HG02610 (cell line): ENCODE results near the gene IGFBP5.

Source experiments
- ATAC-seq: cut with Tn5 transposase; IDR thresholded peaks from one replicate; pipeline ENCODE4 v1.9.1; 2021; ENCODE audit warnings: mild to moderate bottlenecking, moderate library complexity; ENCODE audit not compliant: unreplicated experiment

IGFBP5 gene

DNA sequence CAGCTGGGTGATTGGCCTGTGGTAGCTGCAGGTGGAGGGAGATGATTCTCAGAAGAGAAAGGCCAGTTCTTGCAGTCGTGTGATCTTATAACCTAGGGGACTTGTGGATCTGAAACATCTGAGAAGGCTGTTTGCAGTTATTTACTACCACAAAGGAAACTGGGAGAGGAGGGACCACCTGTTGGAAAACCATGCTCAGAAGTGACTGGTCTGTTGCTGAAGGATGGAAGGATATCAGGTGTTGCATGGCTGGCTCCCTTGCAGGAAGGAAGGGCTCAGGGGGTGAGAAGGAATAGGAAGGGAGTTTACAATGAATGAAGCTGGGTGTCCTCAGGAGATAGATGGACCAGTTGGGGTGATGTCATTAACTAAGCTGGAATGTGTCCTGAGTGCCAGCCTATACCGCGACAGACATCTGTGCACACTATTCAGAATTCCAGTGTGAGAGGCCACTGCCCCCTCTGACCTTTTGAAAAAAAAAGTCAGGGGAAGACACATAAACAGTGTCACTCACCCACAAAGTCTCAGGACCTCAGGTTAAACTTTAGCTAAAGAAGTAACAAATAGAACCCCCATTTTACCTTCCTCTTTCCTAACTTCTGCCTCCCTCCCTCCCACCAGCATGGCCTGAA is 44.6 kb downstream of the IGFBP5 start:
- ATAC-seq: no peak

DNA sequence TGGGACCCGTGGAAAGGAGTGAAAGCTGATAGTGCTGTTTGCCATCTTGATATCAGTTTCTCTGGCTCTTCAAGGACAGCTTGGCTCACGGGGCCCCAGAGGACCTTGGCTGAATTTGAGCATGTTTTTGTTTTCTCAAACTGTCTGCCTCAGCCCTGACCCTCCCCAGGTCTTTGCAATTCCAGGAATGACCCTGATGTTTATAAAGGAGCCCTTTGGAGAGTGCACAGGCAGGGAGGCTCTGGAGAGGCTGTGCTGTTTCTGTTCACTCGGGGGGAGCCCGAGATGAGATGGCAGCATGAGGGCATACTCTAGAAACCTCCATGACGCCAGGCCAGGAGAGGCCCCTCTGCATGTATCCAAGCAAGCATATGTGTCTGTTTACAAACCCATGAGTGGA is 45.8 kb downstream of the IGFBP5 start:
- no peak for ATAC-seq

DNA sequence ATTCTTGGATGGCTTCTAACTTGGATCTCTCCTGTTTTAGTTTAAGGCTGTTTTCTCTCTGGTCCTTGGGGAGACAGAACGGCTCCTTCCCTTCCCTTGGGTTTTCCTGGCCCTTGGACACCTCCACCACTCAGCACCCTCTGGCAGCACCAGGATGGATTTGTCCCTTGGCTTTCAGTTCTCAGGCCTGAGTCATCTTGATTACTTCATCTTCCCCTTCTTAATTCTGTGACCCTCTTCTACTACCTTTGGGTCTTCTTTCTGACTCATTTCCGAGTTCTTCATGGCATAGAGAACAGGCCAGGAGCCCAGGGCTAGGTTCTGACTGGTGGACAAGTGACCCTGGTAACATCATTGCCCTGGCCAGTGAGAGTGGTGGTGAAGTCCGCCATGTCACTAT is 47.2 kb downstream of the IGFBP5 start:
- no peak for ATAC-seq

DNA sequence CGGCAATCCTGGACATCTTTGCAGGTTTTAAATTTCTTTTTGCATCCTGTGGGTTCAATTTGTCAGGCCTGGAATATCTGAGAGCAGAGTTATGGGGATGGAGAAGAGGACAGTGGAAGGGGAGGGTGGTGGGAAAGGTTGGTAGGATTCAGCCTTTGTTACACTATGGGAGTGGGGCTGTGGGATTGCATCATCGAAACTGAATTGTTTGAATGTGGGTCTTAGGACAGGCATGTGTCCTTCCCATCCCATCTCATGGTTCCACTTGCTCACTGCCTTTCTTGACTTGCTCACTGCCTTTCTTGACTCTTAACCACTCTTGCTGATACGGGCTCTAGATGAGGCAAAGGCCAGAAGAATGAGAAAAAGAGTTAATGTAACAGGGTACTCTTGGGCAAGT is 49.2 kb downstream of the IGFBP5 start:
- ATAC-seq: no peak

DNA sequence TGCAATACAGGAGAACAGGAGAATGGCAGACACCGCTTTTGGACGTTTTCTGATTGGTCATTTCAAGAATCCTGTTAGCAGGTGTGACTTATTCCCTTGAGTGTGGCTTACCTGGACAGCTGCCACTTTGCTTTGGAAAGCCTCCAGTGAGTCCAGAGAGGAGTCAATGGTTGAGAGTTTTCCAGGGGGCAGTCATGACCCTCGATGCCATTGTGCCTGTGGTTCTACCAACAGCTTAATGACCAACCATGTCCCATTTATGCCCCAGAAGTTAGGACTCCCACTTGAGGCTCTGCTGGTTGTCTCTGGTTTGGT is 49.8 kb downstream of the IGFBP5 start:
- no peak for ATAC-seq

DNA sequence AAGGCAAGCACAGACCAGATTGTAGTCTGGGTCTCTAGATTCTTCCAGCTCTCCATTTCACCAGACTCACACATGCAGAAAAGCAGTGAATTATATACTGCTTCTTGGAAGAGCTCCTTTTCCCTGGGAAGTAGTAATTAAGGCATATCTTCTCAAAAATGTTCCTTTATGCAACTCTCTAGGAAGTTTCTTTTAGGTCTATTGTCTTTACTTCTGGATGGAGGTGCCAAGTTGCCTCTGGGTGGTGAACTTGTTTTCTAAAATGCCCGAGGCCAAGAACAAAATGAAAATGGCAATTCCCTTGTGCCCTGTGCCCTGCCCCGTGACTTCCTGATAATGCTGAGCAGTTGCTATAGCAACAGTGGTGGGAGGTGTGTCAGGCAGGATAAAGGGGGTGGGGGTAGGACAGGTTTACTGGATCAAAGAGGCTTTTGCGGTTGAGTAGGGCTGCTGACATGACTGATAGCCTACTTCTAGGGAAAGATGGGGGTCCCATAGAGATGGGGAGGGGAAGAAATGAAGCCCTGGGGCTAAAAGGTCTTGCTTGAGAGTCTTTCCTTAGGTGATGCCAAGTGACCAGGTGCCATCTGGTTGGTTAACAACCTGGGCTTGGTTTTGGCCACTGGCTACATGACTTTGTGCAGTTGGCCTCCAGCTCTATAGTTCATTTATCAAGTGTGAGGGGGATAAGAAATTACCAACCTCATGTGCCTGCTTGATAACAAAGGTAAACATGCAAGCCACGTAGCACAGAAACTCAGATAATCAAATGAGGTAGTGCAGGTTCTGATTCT is 50.3 kb downstream of the IGFBP5 start:
- no peak for ATAC-seq

DNA sequence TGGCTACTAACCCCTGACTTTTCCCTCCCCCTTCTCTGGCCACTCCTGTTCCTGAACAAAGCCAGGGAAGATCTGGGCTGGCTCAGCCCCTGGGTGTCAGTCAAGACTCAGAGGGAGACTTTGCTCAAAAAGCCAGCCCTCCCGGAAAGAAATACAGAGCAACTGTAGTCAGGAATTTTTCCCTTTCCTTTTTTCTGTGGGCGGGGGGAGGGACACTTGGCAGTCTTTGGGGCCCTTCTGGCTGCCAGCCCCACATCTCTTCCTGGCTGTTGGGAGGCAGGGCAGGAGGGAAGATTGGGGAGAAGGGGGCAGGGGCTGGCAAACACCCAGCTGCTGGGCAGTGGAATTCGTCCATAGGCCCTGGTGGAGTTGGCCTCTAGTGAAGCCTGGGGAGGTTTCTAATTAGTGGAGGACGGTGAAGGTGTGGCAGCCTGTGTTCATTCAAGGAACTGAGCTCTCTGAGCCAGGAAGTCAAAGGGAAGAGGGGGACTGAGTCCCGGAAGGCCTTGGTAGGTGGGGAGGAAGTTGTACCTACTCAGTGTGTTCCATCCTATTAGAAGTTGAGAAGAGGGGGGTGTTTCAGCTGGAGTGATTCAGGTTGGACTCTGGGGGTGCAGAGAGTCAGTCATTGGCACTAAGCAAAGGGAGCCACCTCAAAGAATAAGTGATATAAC is 51.2 kb downstream of the IGFBP5 start:
- ATAC-seq: no peak

DNA sequence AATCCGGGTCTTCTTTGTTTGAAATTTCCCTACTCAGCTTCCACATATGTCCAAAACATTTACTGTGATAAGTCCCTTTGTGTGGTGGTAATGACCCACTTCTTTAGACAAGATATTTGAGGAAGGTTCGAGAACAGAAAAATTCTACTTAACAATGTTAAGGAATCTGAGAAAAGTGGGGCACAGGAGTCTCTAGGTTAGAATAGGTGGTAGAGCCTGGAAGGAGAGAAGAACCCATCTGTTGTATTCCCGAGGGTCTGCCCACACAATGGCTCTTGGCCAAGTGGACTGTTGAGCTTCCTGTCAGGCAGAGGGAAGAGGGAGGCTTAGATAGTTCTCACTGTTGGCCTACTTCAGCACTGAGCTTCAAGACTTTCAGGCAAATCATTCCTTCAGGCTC is 57.9 kb downstream of the IGFBP5 start:
- no peak for ATAC-seq

DNA sequence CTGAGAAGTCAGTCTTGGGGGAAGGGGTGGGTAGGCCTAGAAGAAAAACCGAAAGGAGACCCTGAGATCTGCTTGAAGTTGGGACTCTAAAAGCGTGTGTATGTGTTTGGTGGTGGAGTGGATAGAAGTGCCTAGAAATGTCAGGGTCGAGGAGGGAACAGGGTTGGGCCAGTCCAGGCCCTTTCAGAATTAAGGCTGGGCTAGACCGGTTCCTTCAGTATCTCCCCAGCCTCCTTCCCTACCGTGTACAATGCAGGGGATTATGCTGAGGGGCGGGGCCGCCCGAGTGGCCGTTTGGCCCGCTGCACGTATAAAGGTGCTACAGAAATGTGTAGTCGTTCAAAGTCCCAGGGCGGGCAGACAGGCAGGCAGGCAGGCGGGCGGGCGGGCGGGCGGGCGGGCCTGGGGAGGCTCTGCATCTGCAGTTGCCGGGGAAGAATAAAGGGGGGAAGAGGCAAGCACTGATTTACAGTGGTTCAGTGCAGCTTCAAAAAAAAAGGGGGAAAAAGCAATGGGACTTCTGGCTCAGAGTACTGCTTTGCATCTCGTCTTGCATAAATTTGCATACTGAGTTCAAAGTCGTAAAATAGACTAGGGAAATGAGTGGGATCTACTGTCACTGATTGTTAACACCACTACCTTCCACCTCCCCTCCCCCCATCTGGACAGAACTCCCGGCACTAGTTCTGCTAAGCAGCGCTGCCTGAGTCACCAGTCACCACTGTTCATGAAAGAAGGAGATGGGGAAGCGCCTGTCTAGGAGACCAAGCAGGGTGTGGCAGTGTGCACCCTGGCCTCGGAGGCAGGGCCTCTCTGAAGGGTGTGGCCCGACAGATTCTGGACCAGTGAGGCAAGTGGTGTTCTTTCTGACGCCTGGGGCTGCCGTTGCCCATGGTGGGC is 58.5 kb downstream of the IGFBP5 start:
- ATAC-seq: no peak

DNA sequence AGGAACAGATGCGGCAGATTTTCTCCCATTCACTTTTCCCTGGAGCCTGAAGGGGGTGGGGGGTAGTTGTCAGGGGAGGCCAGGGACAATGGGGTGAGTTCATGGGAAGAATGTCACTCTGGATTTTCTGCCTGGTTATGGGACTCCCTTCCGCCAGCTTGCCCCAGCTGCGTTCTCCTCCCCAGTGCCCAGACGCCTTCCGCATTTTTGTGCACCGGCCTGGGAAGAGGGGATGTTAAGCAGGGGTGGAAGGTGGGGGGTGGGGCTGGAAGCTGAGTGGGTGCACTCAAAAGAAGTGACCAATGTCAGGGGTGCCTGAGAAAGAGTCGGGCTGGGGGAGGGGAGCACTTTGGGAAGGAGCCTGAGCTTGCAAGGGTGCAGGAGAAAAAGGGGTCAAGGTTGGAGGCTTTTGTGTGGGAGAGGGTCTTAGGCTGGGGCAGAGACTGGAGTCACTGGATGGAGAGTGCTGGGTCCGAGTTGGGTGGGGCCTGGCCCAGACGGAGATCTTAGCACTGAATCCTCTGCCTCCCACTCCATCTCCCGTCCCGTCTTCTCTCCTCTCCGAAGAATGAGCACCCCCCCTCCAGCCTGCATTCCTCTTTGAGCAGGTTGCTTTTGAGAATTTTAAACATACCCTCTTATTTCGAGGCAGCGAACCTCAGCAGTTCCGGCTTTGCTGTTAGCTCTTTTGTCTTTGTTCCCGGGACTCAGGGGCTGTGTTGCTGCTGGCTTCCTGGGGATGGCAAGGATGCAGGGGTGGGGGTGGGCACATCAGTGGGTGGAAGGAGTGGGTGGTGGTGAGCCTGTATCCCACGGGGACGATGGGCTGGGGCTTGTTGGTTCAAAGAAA is 59.4 kb downstream of the IGFBP5 start:
- no peak for ATAC-seq

DNA sequence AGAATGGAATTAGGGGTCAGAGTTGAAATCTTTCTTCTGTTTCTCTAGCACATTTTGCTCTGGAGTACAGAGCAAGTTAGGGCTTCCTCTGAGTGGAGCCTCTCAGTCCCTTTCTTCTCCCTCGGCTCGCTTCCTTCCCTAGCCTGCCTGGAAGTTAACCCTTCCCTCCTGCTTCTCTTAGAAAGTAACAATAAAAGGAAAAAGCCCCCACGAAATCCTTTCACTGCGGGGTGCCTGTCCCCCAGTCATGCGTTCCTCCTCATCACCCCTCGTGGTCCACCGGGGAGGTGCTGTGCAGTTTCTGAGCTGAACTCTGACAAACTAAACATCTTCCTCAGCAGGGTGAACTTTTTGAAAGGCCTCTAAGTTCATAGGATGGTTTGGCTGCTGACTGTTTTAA is 60.2 kb downstream of the IGFBP5 start:
- ATAC-seq: no peak

DNA sequence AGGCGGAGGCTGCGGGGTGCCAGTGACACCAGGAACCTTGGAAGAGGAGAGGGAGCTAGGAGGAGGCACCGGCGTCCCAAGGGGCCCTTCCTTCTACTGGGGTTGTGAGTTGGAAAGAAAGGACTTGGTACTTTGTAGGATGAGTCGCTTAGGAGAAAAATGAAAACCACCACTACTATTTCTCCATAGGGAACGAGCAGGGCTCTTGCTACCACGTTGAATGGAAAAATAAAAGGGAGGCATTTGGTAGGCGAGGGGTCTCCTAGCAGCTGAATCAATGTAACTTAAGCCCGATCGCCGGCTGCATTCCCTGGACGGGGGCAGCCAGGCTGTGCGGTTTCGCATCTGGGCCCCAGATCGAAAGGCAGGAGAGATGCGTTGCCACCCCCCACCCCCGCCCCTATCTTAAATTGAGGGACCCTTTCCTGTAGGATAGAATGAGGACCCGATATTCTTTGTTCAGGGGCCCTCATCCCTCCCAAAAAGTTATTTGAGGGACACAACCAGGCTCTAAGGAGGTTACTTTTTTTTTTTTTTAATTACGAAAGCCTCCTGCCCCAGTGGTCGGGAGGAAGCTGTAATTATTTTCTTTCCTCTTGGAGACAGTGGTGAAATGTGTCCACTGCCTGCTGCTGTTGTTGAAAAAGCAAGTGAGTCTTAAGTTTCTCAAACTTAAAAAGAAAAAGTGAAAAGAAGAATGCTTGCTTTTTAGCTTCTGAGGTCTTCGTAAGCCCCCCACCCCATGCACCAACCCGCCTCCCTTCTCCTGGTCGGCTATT is 60.8 kb downstream of the IGFBP5 start:
- no peak for ATAC-seq

DNA sequence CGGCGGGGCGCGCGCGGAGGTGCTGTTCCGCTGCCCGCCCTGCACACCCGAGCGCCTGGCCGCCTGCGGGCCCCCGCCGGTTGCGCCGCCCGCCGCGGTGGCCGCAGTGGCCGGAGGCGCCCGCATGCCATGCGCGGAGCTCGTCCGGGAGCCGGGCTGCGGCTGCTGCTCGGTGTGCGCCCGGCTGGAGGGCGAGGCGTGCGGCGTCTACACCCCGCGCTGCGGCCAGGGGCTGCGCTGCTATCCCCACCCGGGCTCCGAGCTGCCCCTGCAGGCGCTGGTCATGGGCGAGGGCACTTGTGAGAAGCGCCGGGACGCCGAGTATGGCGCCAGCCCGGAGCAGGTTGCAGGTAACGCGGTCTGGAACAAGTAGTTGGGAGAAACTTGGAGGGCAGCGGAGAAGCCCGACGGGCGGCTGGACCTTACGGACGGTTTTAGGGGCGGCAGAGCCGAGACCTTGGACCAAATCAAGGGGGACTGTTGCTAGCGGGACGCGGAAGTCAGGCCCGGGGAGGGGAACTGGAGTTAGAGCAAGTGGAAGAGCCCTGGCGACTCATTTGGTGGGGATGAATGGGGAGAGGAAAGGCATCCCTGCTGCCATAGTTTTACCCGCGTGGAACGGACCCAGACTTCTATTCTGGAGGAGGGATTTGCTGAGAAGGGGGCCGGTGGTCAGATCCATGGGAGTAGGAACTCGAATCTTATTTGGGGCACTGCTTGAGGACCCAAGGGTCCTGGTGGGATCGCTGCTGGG is 61.6 kb downstream of the IGFBP5 start:
- ATAC-seq: no peak

DNA sequence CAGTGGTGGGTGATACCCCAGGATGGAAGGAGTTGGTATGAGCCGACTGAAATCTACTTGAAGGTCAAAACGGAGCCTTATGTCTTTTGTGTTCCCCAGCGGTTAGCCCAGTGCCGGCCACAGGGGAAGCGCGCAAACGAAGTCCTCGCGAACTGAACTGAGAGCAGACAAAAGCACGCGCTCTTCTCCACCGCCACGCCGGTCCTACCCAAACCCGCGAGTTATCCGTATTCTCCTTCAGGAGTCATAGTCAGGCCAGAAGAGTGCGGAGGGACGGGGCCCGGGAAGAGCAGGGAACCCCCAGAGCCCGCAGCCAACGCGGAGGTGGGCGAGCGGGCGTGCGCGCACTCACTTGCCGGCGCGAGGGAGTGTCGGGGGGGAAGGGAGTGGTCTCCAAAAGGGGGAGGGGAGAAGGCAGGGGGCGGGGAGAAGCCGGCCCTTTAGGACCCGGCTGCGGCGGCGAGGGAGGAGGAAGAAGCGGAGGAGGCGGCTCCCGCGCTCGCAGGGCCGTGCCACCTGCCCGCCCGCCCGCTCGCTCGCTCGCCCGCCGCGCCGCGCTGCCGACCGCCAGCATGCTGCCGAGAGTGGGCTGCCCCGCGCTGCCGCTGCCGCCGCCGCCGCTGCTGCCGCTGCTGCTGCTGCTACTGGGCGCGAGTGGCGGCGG is 62.3 kb downstream of the IGFBP5 start, which contains the start of gene IGFBP2:
Gene IGFBP2 (plus strand): TSS at position 469 of the 664 bp plus-strand sequence. CDS start 104 bp downstream, at position 573.
- no peak for ATAC-seq

DNA sequence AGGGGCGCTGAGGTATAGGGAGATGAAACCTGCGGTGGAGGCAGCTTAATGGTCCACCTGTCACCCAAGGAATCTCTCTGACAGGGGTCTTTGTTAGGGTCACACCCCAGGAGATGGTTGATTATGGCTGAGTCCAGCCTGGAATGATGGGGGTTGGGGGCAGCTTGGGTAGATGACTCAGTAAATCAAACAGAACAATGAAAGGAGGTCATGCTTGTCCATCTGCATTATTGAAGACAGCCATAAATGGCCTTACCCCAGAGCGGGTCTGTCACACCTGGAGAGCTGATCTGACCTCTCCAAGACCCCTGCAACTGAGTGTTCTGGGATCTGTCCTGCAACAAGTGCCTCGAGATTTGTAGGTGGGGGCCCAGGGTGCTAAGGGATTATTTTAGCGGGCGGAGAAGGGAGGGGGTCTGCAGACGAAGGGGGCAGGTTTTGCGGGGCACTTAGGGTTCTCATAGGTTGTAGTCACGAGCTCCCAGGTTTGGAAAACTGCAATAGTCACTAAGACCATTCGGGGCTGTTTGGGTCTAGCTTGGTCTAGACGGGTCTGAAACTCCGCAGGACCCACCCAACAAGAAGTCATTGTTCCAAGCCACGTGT is 62.9 kb downstream of the IGFBP5 start:
- ATAC-seq: no peak

DNA sequence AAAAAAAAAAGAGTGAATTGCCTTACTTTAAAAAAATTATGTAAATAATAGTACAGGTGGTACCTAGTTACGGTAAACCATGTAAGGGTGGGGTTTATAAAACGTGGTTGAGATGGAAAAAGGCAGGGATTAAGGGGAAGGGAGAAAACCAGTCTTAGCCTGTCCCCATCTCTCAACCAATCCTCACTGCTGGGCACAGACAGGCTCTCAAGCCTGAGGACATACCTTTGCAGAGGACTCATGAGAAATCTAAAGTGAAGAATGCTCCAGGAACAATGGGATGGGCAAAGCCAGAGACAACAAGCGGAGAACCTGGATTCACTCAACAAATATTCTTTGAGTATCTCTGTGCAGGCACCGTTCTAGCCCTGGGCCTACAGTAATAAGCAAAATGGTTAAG is 65.6 kb downstream of the IGFBP5 start:
- ATAC-seq: no peak

DNA sequence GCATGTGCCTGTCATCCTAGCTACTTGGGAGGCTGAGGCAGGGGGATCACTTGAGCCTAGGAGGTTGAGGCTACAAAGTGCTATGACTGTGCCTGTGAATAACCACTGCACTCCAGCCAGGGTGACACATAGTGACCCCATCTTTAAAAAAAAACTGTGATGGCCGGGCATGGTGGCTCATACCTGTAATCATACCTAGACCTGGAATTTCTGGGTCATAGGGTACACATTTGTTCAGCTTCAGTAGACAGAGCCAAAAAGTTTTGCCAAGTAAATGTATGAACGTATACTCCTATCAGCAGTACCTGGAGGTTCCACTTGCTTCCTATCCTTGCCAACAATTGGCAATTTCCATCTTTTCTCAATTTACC is 68.5 kb downstream of the IGFBP5 start:
- no peak for ATAC-seq
